ENCODE results near the gene DOK3.

GRCh38 chr5:177519463-177520235, 10.0 kb upstream of the DOK3 start:
- TF ChIP-seq CTCF (IDR thresholded peaks at IDR 0.05) = no peak
- TF ChIP-seq POLR2A (IDR thresholded peaks at IDR 0.05) = no peak
- TF ChIP-seq EP300 (IDR thresholded peaks at IDR 0.05) = no peak
